ENCODE measurements around the gene TTC39B. TPM values are rescaled to one million over a fixed set of nuclear protein-coding genes. Genes with fewer than 3 reads are reported as not detected.

The TTC39B gene
- total and polyA plus RNA-seq, 2 experiments from 2014 or later = 1.3 to 4.1 TPM

- TF ChIP-seq CTCF (IDR thresholded peaks at IDR 0.05; ENCODE audit: low read depth, low read length) = no peak
- Histone ChIP-seq H3K27me3 (no peaks in the 10 kb centered on the region), H3K4me3 (no peak overlapping the region), H3K27ac (peak overlapping the region; percentile 84), H3K4me1 (ENCODE audit: low read depth) (peaks cover 10% of the 10 kb centered on the region), H3K36me3 (no peaks in the 10 kb centered on the region), H3K9me3 (ENCODE audit: low read depth) (no peaks in the 10 kb centered on the region)
- DNase-seq (ENCODE audit: low read depth in 1 of 2, low spot score in 1 of 2) = peak in 1 of 2 donors; percentile 69
Measured at GRCh38 chr9:15127831-15128230, 179.2 kb downstream of the TTC39B start.

GRCh38 chr9:15121630-15122029 lies 185.4 kb downstream of the TTC39B start:
- no peaks in the 10 kb centered on the region for H3K36me3 ChIP-seq
- H3K27ac ChIP-seq = no peak overlapping the region
- no peak for TF ChIP-seq CTCF (IDR thresholded peaks at IDR 0.05; ENCODE audit: low read depth, low read length)
- no peaks in the 10 kb centered on the region for H3K9me3 ChIP-seq (ENCODE audit: low read depth)
- H3K27me3 ChIP-seq = no peaks in the 10 kb centered on the region
- no peak overlapping the region for H3K4me3 ChIP-seq
- no peak for DNase-seq (ENCODE audit: low read depth in 1 of 2, low spot score in 1 of 2)
- peaks cover 5% of the 10 kb centered on the region for H3K4me1 ChIP-seq (ENCODE audit: low read depth)

- peak in 1 of 2 donors; percentile 49 for DNase-seq (ENCODE audit: low read depth in 1 of 2, low spot score in 1 of 2)
- Histone ChIP-seq H3K27me3 (no peaks in the 10 kb centered on the region), H3K36me3 (no peaks in the 10 kb centered on the region), H3K4me3 (no peak overlapping the region), H3K4me1 (ENCODE audit: low read depth) (peaks cover 18% of the 10 kb centered on the region), H3K9me3 (ENCODE audit: low read depth) (no peaks in the 10 kb centered on the region), H3K27ac (peak overlapping the region; percentile 55)
- TF ChIP-seq CTCF (IDR thresholded peaks at IDR 0.05; ENCODE audit: low read depth, low read length) = no peak
Measured at GRCh38 chr9:15116130-15116580, 190.9 kb downstream of the TTC39B start.

GRCh38 chr9:15115702-15116101 lies 191.3 kb downstream of the TTC39B start:
- Histone ChIP-seq H3K9me3 (ENCODE audit: low read depth) (no peaks in the 10 kb centered on the region), H3K4me3 (no peak overlapping the region), H3K27ac (peak overlapping the region; percentile 55), H3K27me3 (no peaks in the 10 kb centered on the region), H3K4me1 (ENCODE audit: low read depth) (peaks cover 18% of the 10 kb centered on the region), H3K36me3 (no peaks in the 10 kb centered on the region)
- no peak for DNase-seq (ENCODE audit: low read depth in 1 of 2, low spot score in 1 of 2)
- TF ChIP-seq CTCF (IDR thresholded peaks at IDR 0.05; ENCODE audit: low read depth, low read length) = no peak

- Histone ChIP-seq H3K27ac (no peak overlapping the region), H3K27me3 (no peaks in the 10 kb centered on the region), H3K36me3 (no peaks in the 10 kb centered on the region), H3K4me1 (ENCODE audit: low read depth) (peaks cover 18% of the 10 kb centered on the region), H3K9me3 (ENCODE audit: low read depth) (no peaks in the 10 kb centered on the region), H3K4me3 (no peak overlapping the region)
- no peak for TF ChIP-seq CTCF (IDR thresholded peaks at IDR 0.05; ENCODE audit: low read depth, low read length)
- no peak for DNase-seq (ENCODE audit: low read depth in 1 of 2, low spot score in 1 of 2)
Measured at GRCh38 chr9:15115041-15115440, 192.0 kb downstream of the TTC39B start.

Other genes starting within 250 kb of the TTC39B start
- gene SNAPC3, start 115.7 kb upstream of the TTC39B start, total RNA-seq = 107 and 147 TPM in 2 replicates
- 46.2 and 65.2 TPM in 2 replicates for gene SNAPC3, start 115.7 kb upstream of the TTC39B start, polyA plus RNA-seq
- gene PSIP1, start 203.8 kb upstream of the TTC39B start, total RNA-seq = 41.0 and 77.6 TPM in 2 replicates
- gene PSIP1, start 203.8 kb upstream of the TTC39B start, polyA plus RNA-seq = 101 and 130 TPM in 2 replicates
- gene CCDC171, start 245.8 kb upstream of the TTC39B start, total RNA-seq = 2.9 and 4.5 TPM in 2 replicates
- gene CCDC171, start 245.8 kb upstream of the TTC39B start, polyA plus RNA-seq = 2.5 and 2.8 TPM in 2 replicates